GM21737 (cell line): ENCODE results near the gene RANBP3.
A peak's percentile ranks its signal among the peaks of the same experiment; 100 is the strongest.

Experiments
- ATAC-seq: cut with Tn5 transposase; IDR thresholded peaks from one replicate; pipeline ENCODE4 v1.9.1; 2021; ENCODE audit warnings: mild to moderate bottlenecking, moderate library complexity; ENCODE audit not compliant: unreplicated experiment

RANBP3 gene

DNA sequence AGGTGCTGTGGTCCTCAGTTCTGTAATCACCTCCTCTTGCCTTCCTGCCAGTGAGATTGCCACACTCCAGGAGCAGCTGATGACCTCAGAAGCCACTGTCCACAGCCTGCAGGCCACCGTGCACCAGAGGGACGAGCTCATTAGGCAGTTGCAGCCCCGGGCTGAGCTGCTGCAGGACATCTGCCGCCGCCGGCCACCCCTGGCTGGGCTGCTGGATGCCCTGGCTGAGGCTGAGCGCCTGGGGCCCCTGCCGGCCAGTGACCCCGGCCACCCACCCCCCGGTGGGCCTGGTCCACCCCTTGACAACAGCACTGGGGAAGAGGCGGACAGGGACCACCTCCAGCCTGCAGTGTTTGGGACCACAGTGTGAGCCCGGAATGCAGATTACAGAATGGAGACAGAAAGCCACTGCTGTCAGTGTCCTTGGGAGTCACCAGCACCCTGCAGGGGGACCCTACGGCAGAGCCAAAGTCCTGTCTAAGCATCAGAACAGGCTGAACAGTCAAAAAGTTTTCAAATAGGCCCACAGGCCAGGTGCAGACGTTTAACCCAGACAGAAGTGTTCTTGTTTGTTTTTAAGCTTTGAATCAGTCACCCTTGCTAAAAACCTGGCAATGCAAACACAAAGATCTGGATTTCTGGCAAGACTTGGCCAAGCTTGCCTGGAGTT lies 69.0 kb downstream of the RANBP3 start:
- no peak for ATAC-seq

DNA sequence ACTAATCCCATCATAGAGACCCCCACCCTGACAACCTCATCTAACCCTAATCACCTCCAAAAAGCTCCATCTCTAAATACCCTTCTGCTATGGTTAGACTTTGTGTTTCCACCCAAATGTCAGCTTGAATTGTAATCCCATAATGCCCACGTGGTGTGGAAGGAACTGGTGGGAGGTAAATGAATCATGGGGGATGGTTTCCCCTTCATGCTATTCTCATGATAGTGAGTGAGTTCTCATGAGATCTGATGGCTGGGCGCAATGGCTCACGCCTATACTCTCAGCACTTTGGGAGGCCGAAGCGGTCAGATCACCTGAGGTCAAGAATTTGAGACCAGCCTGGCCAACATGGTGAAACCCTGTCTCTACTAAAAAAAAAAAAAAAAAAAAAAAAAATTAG lies 70.7 kb downstream of the RANBP3 start:
- no peak for ATAC-seq

- no peak for ATAC-seq
These were observed 72.7 kb downstream of the RANBP3 start for GRCh38 chr19:5905114-5905778.

DNA sequence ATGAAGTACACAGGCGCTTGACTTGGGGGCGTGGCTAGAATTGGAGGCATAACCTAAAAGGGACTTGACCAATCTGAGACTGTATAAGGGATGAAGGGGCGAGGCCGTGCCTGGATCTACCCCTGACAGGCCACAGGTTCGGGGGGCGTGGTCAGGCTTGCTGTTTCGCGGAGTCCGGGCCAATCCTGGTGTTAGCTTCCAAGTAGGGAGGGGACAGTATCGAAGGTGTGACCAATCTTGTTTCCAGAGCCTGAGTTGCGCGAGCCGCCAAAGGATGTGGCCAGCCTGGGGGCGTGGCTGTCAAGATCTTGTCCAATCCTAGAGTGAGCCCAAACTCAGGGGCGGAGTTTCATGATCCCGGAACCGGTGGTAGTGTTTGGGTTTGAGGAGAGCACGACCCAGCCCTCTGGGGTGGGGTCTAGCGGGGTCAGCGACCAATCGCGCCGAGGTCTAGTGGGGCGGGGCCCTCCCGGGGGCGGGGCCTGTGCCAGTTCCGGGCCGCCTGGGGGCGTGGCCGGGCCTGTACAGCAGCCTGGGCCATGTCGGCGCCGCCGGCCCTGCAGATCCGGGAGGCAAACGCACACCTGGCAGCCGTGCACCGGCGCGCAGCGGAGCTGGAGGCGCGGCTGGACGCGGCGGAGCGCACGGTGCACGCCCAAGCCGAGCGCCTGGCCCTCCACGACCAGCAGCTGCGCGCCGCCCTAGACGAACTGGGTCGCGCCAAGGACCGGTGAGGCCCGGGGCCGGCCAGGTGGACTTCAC lies 73.4 kb downstream of the RANBP3 start, which contains the start of gene VMAC:
TSS of gene VMAC (plus strand) at position 521 of the 762 bp plus-strand sequence. CDS start at position 540, 19 bp downstream.
- peak; percentile 73 for ATAC-seq

GRCh38 chr19:5903624-5904351 lies 74.2 kb downstream of the RANBP3 start, which contains the start of gene NDUFA11:
TSS of gene NDUFA11 (minus strand) at chr19:5903790. CDS start at chr19:5903708, 82 bp downstream.
- peak; percentile 32 for ATAC-seq

DNA sequence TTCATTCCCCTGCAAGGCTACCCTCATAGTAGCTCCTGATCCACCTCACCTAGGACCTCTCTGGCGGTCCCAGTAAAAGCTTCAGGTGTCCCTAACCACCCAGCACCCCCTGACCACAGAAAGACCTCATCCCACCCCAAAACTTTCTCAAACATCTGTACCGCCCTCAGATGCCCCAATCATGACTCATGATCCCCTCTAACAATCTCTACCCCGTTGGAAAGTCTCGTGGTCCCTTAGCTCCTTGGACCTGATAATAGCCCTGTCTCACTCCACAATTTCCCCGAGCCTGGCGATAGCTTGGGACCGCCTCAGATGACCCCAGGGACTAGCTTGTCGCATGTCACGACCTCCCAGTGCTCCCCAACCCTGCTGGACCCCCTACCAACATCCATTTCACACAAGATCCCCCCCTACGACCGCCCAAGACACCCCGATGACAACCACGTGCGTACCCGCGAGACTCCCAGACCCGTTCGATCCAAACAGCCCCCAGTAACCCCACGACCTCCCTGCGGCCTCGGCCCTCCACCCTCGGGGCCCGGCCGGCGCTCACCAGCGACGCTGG lies 74.8 kb downstream of the RANBP3 start:
- ATAC-seq = no peak

- ATAC-seq = no peak
These were observed 77.0 kb downstream of the RANBP3 start for GRCh38 chr19:5900976-5901375.

- ATAC-seq = no peak
These were observed 78.0 kb downstream of the RANBP3 start for GRCh38 chr19:5899728-5900526.

DNA sequence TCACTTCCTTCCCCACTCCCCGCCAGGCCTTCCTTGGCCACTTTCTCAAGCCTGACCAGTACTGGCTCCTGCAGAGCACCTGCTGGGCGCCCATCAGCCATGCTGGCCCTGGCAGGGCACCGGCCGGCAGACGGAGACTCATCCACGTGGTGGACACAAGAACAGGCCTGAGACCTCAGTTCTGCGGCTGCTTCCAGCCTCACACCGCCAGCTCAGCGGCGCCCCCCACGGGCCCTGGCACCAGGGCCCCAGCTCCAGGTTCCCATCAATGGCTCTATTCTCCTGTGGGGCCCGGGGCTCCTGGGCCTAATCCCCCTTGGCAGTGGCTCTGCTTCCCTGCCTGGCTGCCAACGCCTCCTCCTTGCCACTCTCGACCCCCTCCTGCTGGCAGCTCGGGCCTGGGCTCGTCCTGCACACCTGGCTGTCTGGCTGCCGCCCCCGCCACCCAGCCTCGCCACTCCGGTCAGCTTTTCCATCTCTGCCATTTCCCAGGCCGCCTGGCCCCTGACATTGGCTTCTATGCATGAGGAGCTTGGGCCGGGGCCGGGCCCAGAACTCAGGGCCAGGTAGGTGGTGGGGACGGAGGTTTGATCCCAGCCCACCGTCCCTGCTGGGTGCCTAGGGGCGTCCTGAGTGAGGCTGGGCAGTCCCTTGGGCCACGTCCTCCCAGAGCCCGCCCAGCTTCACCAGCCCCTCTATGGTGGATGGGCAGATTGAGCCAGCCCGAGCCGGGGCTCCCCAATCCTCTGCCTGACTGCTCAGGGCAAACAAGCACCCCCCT lies 80.6 kb downstream of the RANBP3 start:
- no peak for ATAC-seq

DNA sequence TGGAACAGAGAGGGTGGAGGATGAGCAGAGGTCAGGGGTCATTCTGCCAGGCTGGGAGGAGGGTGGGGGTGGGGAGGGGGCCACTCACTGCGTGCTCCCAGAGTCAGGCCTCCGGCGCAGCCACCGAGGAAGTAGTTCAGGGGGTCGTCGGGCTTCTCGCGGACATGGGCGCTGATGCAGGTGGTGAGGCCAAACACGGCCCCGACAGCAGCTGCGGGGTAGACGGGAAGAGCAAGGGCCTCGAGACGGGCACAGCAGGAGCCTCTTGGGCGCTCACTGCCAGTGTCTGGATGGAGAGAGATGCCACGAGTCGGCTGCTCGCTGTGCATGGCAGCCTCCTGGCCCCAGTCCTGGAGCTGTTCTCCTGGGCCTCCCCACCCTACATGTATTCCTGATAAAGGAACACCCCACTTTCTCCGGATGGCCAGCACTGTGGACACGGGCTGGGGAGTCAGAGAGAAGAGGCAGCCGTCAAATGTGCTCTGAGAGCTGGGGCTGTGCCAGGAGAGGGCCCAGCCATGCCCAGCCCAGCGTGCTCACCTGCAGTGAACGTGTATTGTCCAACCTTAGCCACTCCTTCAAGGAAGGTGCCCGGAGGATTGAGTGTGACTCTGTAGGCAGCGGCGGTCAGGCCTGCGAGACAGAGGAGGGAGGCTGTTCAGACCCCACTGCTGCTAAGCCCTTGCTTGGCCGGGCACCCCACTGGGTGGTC lies 81.4 kb downstream of the RANBP3 start:
- no peak for ATAC-seq

DNA sequence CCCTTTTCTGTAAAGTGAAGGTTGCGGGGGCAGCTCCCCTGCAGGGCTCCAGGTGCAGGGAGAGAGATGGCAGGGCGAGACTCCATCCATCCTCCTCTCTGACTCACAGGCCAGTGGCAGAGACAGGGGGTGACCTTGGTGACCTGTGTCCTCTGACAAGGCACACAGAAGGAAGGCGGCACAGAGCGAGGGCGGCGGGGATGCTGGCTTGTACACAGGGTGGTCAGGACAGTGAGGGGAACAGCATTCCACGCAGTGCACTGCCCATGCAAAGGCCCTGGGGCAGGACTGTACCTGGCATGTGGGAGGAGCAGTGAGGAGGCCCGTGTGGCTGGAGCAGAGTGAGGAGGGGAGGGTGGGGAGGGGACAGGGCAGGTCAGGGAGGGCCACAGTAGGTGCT lies 82.0 kb downstream of the RANBP3 start:
- no peak for ATAC-seq

DNA sequence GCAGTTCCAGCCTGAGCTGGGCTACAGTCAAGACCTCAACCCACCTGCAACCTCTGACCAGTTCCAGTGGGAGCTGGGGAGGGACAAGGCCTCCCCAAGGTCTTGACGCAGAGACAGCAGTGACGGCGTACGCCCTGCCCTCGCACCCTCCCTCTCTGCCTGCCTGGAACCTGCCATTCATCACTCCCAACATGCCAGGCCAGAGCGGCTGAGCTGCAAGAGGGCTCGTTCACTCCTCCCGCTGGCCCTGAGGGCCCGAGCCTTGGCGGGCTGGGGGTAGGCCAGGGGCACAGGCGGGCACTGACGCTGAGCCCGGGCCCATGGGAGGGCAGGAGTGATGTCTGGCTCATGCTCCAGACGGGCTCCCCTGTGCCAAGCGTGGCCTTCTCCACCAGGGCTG lies 82.5 kb downstream of the RANBP3 start:
- ATAC-seq = no peak

GRCh38 chr19:5894704-5895349 lies 83.1 kb downstream of the RANBP3 start:
- no peak for ATAC-seq

GRCh38 chr19:5893907-5894703 lies 83.8 kb downstream of the RANBP3 start:
- ATAC-seq = no peak

GRCh38 chr19:5893296-5893903 lies 84.5 kb downstream of the RANBP3 start:
- ATAC-seq = no peak

DNA sequence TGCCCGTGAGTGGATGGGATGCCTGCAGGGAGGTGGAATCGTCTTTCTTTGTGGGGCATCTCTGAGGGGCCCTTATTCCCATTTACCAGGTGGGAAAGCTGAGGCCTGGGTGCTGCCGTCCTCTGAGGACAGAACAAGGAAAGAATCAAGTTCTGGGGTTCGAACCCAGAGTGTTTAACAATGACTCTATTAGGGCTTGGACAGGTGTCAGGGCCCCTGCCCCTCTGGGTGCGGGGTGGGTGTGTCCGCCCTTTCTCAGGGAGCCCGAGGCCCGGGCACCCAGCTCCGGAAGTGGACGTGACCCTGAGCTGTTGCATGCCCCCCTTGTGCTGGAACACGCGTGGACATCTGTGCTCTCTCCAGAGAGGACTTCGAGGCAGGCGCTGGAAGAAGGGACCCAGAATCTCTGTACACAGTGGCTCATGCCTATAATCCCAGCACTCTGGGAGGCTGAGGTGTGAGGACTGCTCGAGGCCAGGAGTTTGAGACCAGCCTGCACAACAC lies 85.1 kb downstream of the RANBP3 start:
- ATAC-seq = no peak
